Keratinocyte (primary cell): ENCODE results near the gene RAE1.

Experiments
- EZH2 ChIP-seq: IDR thresholded peaks from one replicate; pipeline ENCODE4 v1.6.1; 2012; ENCODE audit warnings: inconsistent platforms, mild to moderate bottlenecking, low read length, moderate library complexity
- TF ChIP-seq, protein P1 (sequence below), 3 experiments: IDR thresholded peaks in 1 of 3; conservative IDR thresholded peaks in 1 of 3; optimal IDR thresholded peaks in 1 of 3; 2 replicates in 2 of 3; 3 replicates in 1 of 3; pipeline versions ENCODE3 to v1.5.1; 2011; ENCODE audit warnings: low read length in 3 of 3, mild to moderate bottlenecking in 3 of 3, moderate library complexity in 2 of 3, control low read depth in 1 of 3, inconsistent platforms in 1 of 3; ENCODE audit not compliant: insufficient read depth in 2 of 3; ENCODE audit errors: extremely low read depth in 1 of 3

DNA sequence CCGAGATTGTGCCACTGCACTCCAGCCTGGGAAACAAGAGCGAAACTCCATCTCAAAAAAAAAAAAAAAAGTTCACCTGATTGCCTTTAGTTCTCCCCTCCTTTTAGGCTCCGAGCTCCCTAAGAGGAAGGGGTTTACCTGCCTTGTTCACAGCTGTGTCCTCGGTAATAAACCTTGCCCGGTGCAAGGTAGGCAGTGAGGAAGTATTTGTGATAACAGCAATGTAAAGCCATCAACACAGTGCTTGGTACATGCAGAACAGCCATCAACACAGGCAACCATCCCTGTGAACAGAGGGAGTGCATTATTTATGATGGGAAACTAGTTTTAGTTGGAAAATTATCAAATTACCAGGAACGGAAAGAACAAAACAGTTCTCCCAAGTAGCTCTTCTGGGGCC, 23.2 kb upstream of the RAE1 start:
- TF ChIP-seq, protein P1, sequence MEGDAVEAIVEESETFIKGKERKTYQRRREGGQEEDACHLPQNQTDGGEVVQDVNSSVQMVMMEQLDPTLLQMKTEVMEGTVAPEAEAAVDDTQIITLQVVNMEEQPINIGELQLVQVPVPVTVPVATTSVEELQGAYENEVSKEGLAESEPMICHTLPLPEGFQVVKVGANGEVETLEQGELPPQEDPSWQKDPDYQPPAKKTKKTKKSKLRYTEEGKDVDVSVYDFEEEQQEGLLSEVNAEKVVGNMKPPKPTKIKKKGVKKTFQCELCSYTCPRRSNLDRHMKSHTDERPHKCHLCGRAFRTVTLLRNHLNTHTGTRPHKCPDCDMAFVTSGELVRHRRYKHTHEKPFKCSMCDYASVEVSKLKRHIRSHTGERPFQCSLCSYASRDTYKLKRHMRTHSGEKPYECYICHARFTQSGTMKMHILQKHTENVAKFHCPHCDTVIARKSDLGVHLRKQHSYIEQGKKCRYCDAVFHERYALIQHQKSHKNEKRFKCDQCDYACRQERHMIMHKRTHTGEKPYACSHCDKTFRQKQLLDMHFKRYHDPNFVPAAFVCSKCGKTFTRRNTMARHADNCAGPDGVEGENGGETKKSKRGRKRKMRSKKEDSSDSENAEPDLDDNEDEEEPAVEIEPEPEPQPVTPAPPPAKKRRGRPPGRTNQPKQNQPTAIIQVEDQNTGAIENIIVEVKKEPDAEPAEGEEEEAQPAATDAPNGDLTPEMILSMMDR (optimal IDR thresholded peaks at IDR 0.05 in 1 of 3, IDR thresholded peaks at IDR 0.05 in 1 of 3, conservative IDR thresholded peaks at IDR 0.05 in 1 of 3; ENCODE audit: extremely low read depth in 1 of 3, insufficient read depth in 2 of 3, low read length in 3 of 3), result no peak
- no peak for TF ChIP-seq EZH2
